MCF 10A (cell line): ENCODE results near the gene IFT25. TPM values are rescaled to one million over a fixed set of nuclear protein-coding genes. Genes with fewer than 3 reads are reported as not detected.

Experiments used
- BruUV-seq: library from RNA; stranded (reverse); fragments of 400-500 nt; replicated peaks from 2 replicates; lab custom pipeline; 2021; lab: Mats Ljungman, UMichigan
- CTCF ChIA-PET: fragments of 300-600 bp; sonication (Branson Sonifier 250); formaldehyde crosslinking; extraction: SDS; loops from one replicate; lab custom pipeline; 2021; ENCODE audit warnings: antibody characterized with exemption, inconsistent platforms; lab: Yijun Ruan, JAX
- POLR2A ChIA-PET: fragments of 300-600, 350-650 bp; sonication (Branson Sonifier 250); formaldehyde crosslinking; extraction: SDS; loops from one replicate; lab custom pipeline; 2020; ENCODE audit warnings: antibody characterized with exemption, inconsistent platforms; lab: Yijun Ruan, JAX
- DNase-seq: peaks from one replicate; pipeline ENCODE4 v3.0.0-alpha.2; 2018; ENCODE audit not compliant: unreplicated experiment
- H3K27ac Mint-ChIP-seq: one replicate; pipeline ENCODE4 v1.8.0; 2022; ENCODE audit warnings: mild to moderate bottlenecking, low read depth, mixed read lengths; ENCODE audit not compliant: unreplicated experiment
- H3K27me3 Mint-ChIP-seq: one replicate; pipeline ENCODE4 v1.8.0; 2022; ENCODE audit warnings: mixed read lengths; ENCODE audit not compliant: insufficient read depth, unreplicated experiment
- H3K36me3 Mint-ChIP-seq: one replicate; pipeline ENCODE4 v1.8.0; 2022; ENCODE audit warnings: mild to moderate bottlenecking, moderate library complexity, mixed read lengths; ENCODE audit not compliant: insufficient read depth, unreplicated experiment
- H3K4me1 Mint-ChIP-seq: one replicate; pipeline ENCODE4 v1.8.0; 2022; ENCODE audit warnings: mixed read lengths; ENCODE audit not compliant: insufficient read depth, unreplicated experiment
- H3K4me3 Mint-ChIP-seq: one replicate; pipeline ENCODE4 v1.8.0; 2022; ENCODE audit warnings: mild to moderate bottlenecking, moderate library complexity, mixed read lengths; ENCODE audit not compliant: unreplicated experiment
- H3K9me3 Mint-ChIP-seq: one replicate; pipeline ENCODE4 v1.8.0; 2022; ENCODE audit warnings: mixed read lengths; ENCODE audit not compliant: unreplicated experiment
- CTCF ChIP-seq: fragments of 200-600 bp; IDR thresholded peaks from one replicate; pipeline ENCODE4 v1.8.0; 2022; ENCODE audit warnings: antibody characterized with exemption, mild to moderate bottlenecking; ENCODE audit not compliant: unreplicated experiment
- intact Hi-C: fragments of 100-400 bp; cut with micrococcal nuclease; formaldehyde crosslinking; loops from 2 replicates; pipeline ENCODE4 v1.14.1; 2022
- total RNA-seq: library from RNA; stranded (reverse); gene quantifications from 2 replicates; pipeline ENCODE4 v1.2.3, GENCODE V29; 2022

Gene IFT25
- total RNA-seq, 1 experiment from 2014 or later: 22.3 TPM

GRCh38 chr1:53938136-53938830 lies 7.2 kb downstream of the IFT25 start:
- no TSS peak for BruUV-seq
- DNase-seq: no peak
- Mint-ChIP-seq H3K9me3 (peaks cover 7% of the 10 kb centered on the region), H3K27ac (no peak overlapping the region), H3K4me3 (no peak overlapping the region), H3K27me3 (no peaks in the 10 kb centered on the region), H3K36me3 (peaks cover 34% of the 10 kb centered on the region), H3K4me1 (peaks cover 23% of the 10 kb centered on the region)
- intact Hi-C loops: no loop called here
- POLR2A ChIA-PET: no interaction called here
- TF ChIP-seq CTCF: no peak
- CTCF ChIA-PET: interaction anchor here (0.8 kb wide), 1 partner anchor 1659 kb away, joined by 4 read pairs; no protein-coding TSS in a partner anchor

GRCh38 chr1:53936430-53936829 lies 9.1 kb downstream of the IFT25 start:
- peaks cover 14% of the 10 kb centered on the region for H3K4me1 Mint-ChIP-seq
- no peak overlapping the region for H3K4me3 Mint-ChIP-seq
- H3K27ac Mint-ChIP-seq: no peak overlapping the region
- DNase-seq: no peak
- BruUV-seq: no TSS peak
- intact Hi-C loops: no loop called here
- H3K9me3 Mint-ChIP-seq: peaks cover 8% of the 10 kb centered on the region
- POLR2A ChIA-PET: interaction anchor here (0.6 to 0.7 kb wide), 3 partner anchors 25 to 73 kb away, joined by 3 to 4 read pairs (median 3); no protein-coding TSS in a partner anchor
- no peak for TF ChIP-seq CTCF
- peaks cover 34% of the 10 kb centered on the region for H3K36me3 Mint-ChIP-seq
- CTCF ChIA-PET: interaction anchor here (0.6 kb wide), 1 partner anchor 11 kb away, joined by 4 read pairs; no protein-coding TSS in a partner anchor
- H3K27me3 Mint-ChIP-seq: no peaks in the 10 kb centered on the region

- no peak for DNase-seq
- intact Hi-C loops: no loop called here
- Mint-ChIP-seq H3K27ac (no peak overlapping the region), H3K4me1 (peaks cover 9% of the 10 kb centered on the region), H3K4me3 (no peak overlapping the region), H3K9me3 (peaks cover 8% of the 10 kb centered on the region), H3K27me3 (no peaks in the 10 kb centered on the region), H3K36me3 (peaks cover 45% of the 10 kb centered on the region)
- ChIA-PET CTCF (interaction anchor here (0.6 to 2.1 kb wide), 4 partner anchors 11 to 104 kb away, joined by 3 to 7 read pairs (median 3); partner anchors contain the start of genes IFT25 and LRRC42), POLR2A (interaction anchor here (0.7 to 1.9 kb wide), 3 partner anchors 11 to 54 kb away, joined by 4 to 12 read pairs (median 4); partner anchors contain the start of gene IFT25)
- BruUV-seq: no TSS peak
- no peak for TF ChIP-seq CTCF
These were observed 11.2 kb downstream of the IFT25 start for GRCh38 chr1:53934170-53934765.

- BruUV-seq: no TSS peak
- H3K36me3 Mint-ChIP-seq: peaks cover 44% of the 10 kb centered on the region
- DNase-seq: no peak
- no peaks in the 10 kb centered on the region for H3K4me1 Mint-ChIP-seq
- intact Hi-C loops: no loop called here
- TF ChIP-seq CTCF: no peak
- no peak overlapping the region for H3K27ac Mint-ChIP-seq
- H3K4me3 Mint-ChIP-seq: no peak overlapping the region
- CTCF ChIA-PET: interaction anchor here (0.6 to 0.9 kb wide), 2 partner anchors 18 to 252 kb away, joined by 3 to 4 read pairs; no protein-coding TSS in a partner anchor
- H3K9me3 Mint-ChIP-seq: peaks cover 8% of the 10 kb centered on the region
- H3K27me3 Mint-ChIP-seq: no peaks in the 10 kb centered on the region
- POLR2A ChIA-PET: interaction anchor here (0.6 to 1.8 kb wide), 3 partner anchors 22 to 98 kb away, joined by 3 to 10 read pairs (median 4); no protein-coding TSS in a partner anchor
These were observed 14.0 kb downstream of the IFT25 start for GRCh38 chr1:53931523-53931922.
